Liver (tissue), 9 donors: ENCODE data around the gene PTPN14. TPM values are rescaled to one million over a fixed set of nuclear protein-coding genes. Genes with fewer than 3 reads are reported as not detected.

ENCODE experiments used
- DNase-seq: peaks from one replicate; pipeline ENCODE4 v3.0.0-alpha.2; 2017; ENCODE audit warnings: low spot score
- H3K27ac ChIP-seq, 2 donors: one replicate each; pipeline ENCODE4 v1.7.0; 2013; ENCODE audit warnings: inconsistent platforms in 2 of 2, low read length in 2 of 2, control low read depth in 1 of 2, low read depth in 1 of 2, mild to moderate bottlenecking in 1 of 2
- H3K27me3 ChIP-seq, 4 donors: one replicate each; pipeline versions ENCODE4 v1.6.1 to v1.7.0; 2013; ENCODE audit warnings: low read length in 3 of 4, inconsistent platforms in 1 of 4, mild to moderate bottlenecking in 1 of 4, moderate library complexity in 1 of 4; ENCODE audit not compliant: control insufficient read depth in 4 of 4, insufficient read depth in 4 of 4
- H3K36me3 ChIP-seq, 4 donors: one replicate each; pipeline versions ENCODE4 v1.6.1 to v1.7.0; 2013; ENCODE audit warnings: low read length in 3 of 4, mild to moderate bottlenecking in 3 of 4, low read depth in 1 of 4, moderate library complexity in 1 of 4; ENCODE audit not compliant: control insufficient read depth in 4 of 4, insufficient read depth in 3 of 4
- H3K4me1 ChIP-seq, 4 donors: one replicate each; pipeline versions ENCODE4 v1.6.1 to v1.7.0; 2013; ENCODE audit warnings: low read length in 3 of 4, mild to moderate bottlenecking in 3 of 4, moderate library complexity in 1 of 4; ENCODE audit not compliant: control insufficient read depth in 4 of 4, insufficient read depth in 4 of 4
- H3K4me3 ChIP-seq, 3 donors: one replicate each; pipeline versions ENCODE4 v1.6.1 to v1.7.0; 2013; ENCODE audit warnings: low read length in 3 of 3, control low read depth in 1 of 3, low read depth in 1 of 3, mild to moderate bottlenecking in 1 of 3
- H3K9ac ChIP-seq, 2 donors: one replicate each; pipeline ENCODE4 v1.7.0; 2013; ENCODE audit warnings: low read length in 2 of 2, mild to moderate bottlenecking in 2 of 2, moderate library complexity in 2 of 2, control low read depth in 1 of 2, low read depth in 1 of 2
- H3K9me3 ChIP-seq, 4 donors: one replicate each; pipeline versions ENCODE4 v1.6.1 to v1.7.0; 2013; ENCODE audit warnings: low read length in 3 of 4; ENCODE audit not compliant: control insufficient read depth in 4 of 4
- ATF3 ChIP-seq: IDR thresholded peaks from 2 replicates; pipeline ENCODE4 v1.6.1; 2016; ENCODE audit warnings: antibody characterized with exemption
- CTCF ChIP-seq: fragments of 150-350 bp; IDR thresholded peaks from 2 replicates; pipeline ENCODE4 v1.5.1; 2017; ENCODE audit warnings: improper control_type of control experiment, low read depth, low read length; ENCODE audit not compliant: missing input control
- EGR1 ChIP-seq, 2 donors: IDR thresholded peaks; 2 replicates each; pipeline ENCODE4 v1.6.1; 2016 to 2018; ENCODE audit warnings: antibody characterized with exemption in 2 of 2, low read depth in 2 of 2
- FOXA1 ChIP-seq: IDR thresholded peaks from 2 replicates; pipeline ENCODE4 v1.6.1; 2016; ENCODE audit warnings: antibody characterized with exemption
- FOXA2 ChIP-seq: IDR thresholded peaks from 2 replicates; pipeline ENCODE4 v1.6.1; 2016; ENCODE audit warnings: antibody characterized with exemption
- GABPA ChIP-seq, 2 donors: IDR thresholded peaks in 1 of 2; conservative IDR thresholded peaks in 1 of 2; 2 replicates each; pipeline ENCODE4 v1.6.1; 2016; ENCODE audit warnings: antibody characterized with exemption in 2 of 2, mild to moderate bottlenecking in 1 of 2, moderate library complexity in 1 of 2
- HNF4A ChIP-seq, 2 donors: conservative IDR thresholded peaks; 2 replicates each; pipeline ENCODE4 v1.6.1; 2016; ENCODE audit warnings: antibody characterized with exemption in 2 of 2, mild to moderate bottlenecking in 2 of 2
- HNF4G ChIP-seq: IDR thresholded peaks from 2 replicates; pipeline ENCODE4 v1.6.1; 2016; ENCODE audit warnings: antibody characterized with exemption
- JUND ChIP-seq, 2 donors: IDR thresholded peaks; 2 replicates each; pipeline ENCODE4 v1.6.1; 2016; ENCODE audit warnings: antibody characterized with exemption in 2 of 2
- MAX ChIP-seq: IDR thresholded peaks from 2 replicates; pipeline ENCODE4 v1.6.1; 2016; ENCODE audit warnings: antibody characterized with exemption
- NR2F2 ChIP-seq: IDR thresholded peaks from 2 replicates; pipeline ENCODE4 v1.6.1; 2016; ENCODE audit warnings: antibody characterized with exemption
- RAD21 ChIP-seq, 2 donors: IDR thresholded peaks; 2 replicates each; pipeline ENCODE4 v1.6.1; 2016; ENCODE audit warnings: antibody characterized with exemption in 2 of 2, mild to moderate bottlenecking in 2 of 2
- REST ChIP-seq: IDR thresholded peaks from 2 replicates; pipeline ENCODE4 v1.6.1; 2016; ENCODE audit warnings: antibody characterized with exemption, mild to moderate bottlenecking
- RXRA ChIP-seq, 2 donors: IDR thresholded peaks; 2 replicates each; pipeline ENCODE4 v1.6.1; 2017 to 2018; ENCODE audit warnings: antibody characterized with exemption in 2 of 2, mild to moderate bottlenecking in 1 of 2
- SP1 ChIP-seq: IDR thresholded peaks from 2 replicates; pipeline ENCODE4 v1.6.1; 2018; ENCODE audit warnings: antibody characterized with exemption, mild to moderate bottlenecking
- TAF1 ChIP-seq: conservative IDR thresholded peaks from 2 replicates; pipeline ENCODE4 v1.6.1; 2016; ENCODE audit warnings: antibody characterized with exemption, mild to moderate bottlenecking
- YY1 ChIP-seq: IDR thresholded peaks from 2 replicates; pipeline ENCODE4 v1.6.1; 2016; ENCODE audit warnings: antibody characterized with exemption, mild to moderate bottlenecking
- ZBTB33 ChIP-seq: IDR thresholded peaks from 2 replicates; pipeline ENCODE4 v1.6.1; 2016; ENCODE audit warnings: antibody characterized with exemption
- WGBS: extraction: QIAGEN DNeasy Blood & Tissue Kit; methylation state at CpG from one replicate; pipeline ENCODE4 v1.1.7; 2013; 5-methylcytosine and 5-hydroxymethylcytosine counted together
- polyA plus RNA-seq, 2 donors: library from polyadenylated mRNA; stranded (reverse) in 1 of 2; unstranded in 1 of 2; fragments of 200-250 nt in 1 of 2; fragments of >200 nt in 1 of 2; fragmentation: Nextera tagmentation in 1 of 2; extraction: Ambion mirVana in 1 of 2; gene quantifications; one replicate each; pipeline versions ENCODE4 v1.2.1 to v1.2.3, GENCODE V29; 2013 to 2015
- total RNA-seq, 2 donors: library from RNA; depleted of rRNA; stranded (reverse); fragments of >200 nt; gene quantifications; one replicate each; pipeline ENCODE4 v1.2.3, GENCODE V29; 2014
- donor health status: healthy.
- donor health status: healthy.
- donor health status: healthy.
- donor health status: healthy.
- donor health status: healthy.

PTPN14 gene
- total and polyA plus RNA-seq, 4 donors = 0.54 to 3.2 (median 1.5) TPM

- TF ChIP-seq TAF1 = no peak
- no peak for TF ChIP-seq ZBTB33
- no peak for TF ChIP-seq EGR1 (IDR thresholded peaks at IDR 0.05; ENCODE audit: low read depth in 2 of 2)
- no peak for TF ChIP-seq YY1
- TF ChIP-seq HNF4G = no peak
- TF ChIP-seq FOXA2 = no peak
- no peak for TF ChIP-seq MAX
Measured at GRCh38 chr1:214369364-214369763, 182.0 kb downstream of the PTPN14 start (continued).

- 94% methylated on average over 5 of the region's 5 CpGs for WGBS
Measured at GRCh38 chr1:214367841-214368240, 183.6 kb downstream of the PTPN14 start.

More at GRCh38 chr1:214367841-214368240, 183.6 kb downstream of the PTPN14 start:
- no peak for DNase-seq
- no peak overlapping the region for H3K9ac ChIP-seq
- no peak overlapping the region for H3K27ac ChIP-seq
- TF ChIP-seq HNF4G = no peak
- no peak for TF ChIP-seq GABPA (IDR thresholded peaks at IDR 0.05 in 1 of 2, conservative IDR thresholded peaks at IDR 0.05 in 1 of 2)
- no peak for TF ChIP-seq NR2F2
- no peak for TF ChIP-seq JUND (IDR thresholded peaks at IDR 0.05)
- no peak for TF ChIP-seq FOXA1
- TF ChIP-seq SP1 = no peak
- no peak for TF ChIP-seq RAD21 (IDR thresholded peaks at IDR 0.05)
- no peak for TF ChIP-seq HNF4A (conservative IDR thresholded peaks at IDR 0.05)
- TF ChIP-seq FOXA2 = no peak
- no peak for TF ChIP-seq REST
- no peak for TF ChIP-seq TAF1
- no peak for TF ChIP-seq RXRA (IDR thresholded peaks at IDR 0.05)
- TF ChIP-seq EGR1 (IDR thresholded peaks at IDR 0.05; ENCODE audit: low read depth in 2 of 2) = no peak
- TF ChIP-seq ATF3 = no peak
- TF ChIP-seq ZBTB33 = no peak
- no peak for TF ChIP-seq MAX
- no peak for TF ChIP-seq YY1
- no peak for TF ChIP-seq CTCF
- no peak overlapping the region for H3K4me3 ChIP-seq
- H3K36me3 ChIP-seq = no peaks in the 10 kb centered on the region
- no peaks in the 10 kb centered on the region for H3K27me3 ChIP-seq
- H3K9me3 ChIP-seq = no peaks in the 10 kb centered on the region
- H3K4me1 ChIP-seq = no peaks in the 10 kb centered on the region
